ENCODE results near the gene ZNF74.
"Not testable (repeated sequence)": the region's sequence is repeated elsewhere in the genome, so short reads cannot be mapped to it uniquely, and the experiment has no call there.

The ZNF74 gene

DNA sequence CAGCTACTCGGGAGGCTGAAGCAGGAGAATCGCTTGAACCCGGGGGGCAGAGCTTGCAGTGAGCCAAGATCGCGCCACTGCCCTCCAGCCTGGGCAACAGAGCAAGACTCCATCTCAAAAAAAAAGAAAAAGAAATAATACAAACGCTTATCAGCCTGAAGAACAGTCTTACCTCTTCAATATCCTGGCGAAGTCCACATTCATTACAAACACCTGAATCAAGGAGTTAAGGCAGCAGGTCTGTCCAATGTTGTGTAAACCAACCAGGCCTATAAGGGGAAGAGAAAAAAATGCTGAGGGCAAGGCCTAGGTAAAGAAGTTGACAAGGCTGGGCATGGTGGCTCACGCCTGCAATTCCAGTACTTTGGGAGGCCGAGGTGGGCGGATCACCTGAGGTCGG, 17.0 kb upstream of the ZNF74 start:
- not testable (repeated sequence) for DNase-seq

DNA sequence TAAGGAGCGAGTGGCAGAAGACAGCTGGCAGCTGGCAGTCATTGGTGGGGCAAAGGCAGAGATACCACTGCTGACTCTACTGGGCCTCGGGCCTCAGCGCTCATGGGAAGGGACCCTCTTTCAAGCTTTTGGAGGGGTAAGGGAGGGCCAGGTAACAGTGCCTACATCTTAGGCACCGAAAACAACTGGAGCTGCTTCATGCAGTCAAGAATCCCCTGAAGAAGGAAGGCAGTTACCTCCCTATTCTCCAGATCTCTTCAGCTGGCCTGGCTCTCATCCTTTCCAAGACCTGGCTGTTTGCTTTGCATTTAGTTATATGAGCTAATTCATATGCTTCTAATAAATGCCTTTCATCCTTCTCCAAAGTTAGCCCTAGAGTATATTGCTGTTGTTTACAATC, 15.8 kb upstream of the ZNF74 start:
- DNase-seq, result no peak

DNA sequence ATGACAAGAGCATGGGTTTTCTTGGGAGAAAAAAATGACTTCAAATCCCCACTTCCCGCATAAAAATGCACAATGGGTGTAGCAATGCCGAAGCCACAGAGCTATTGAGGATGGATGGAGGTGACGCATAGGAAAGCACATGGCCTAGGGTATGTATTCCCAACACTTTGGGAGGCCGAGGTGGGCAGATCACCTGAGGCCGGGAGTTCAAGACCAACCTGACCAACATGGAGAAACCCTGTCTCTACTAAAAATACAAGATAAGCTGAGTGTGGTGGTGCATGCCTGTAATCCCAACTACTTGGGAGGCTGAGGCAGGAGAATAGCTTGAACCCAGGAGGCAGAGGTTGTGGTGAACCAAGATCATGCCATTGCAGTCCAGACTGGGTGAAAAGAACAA, 15.3 kb upstream of the ZNF74 start:
- not testable (repeated sequence) for DNase-seq

- DNase-seq, result no peak
Observed at GRCh38 chr22:20380486-20380885, 13.5 kb upstream of the ZNF74 start.

GRCh38 chr22:20383538-20383937, 10.4 kb upstream of the ZNF74 start:
- no peak for DNase-seq

- no peak for DNase-seq
Observed at GRCh38 chr22:20384171-20384570, 9.8 kb upstream of the ZNF74 start.

DNA sequence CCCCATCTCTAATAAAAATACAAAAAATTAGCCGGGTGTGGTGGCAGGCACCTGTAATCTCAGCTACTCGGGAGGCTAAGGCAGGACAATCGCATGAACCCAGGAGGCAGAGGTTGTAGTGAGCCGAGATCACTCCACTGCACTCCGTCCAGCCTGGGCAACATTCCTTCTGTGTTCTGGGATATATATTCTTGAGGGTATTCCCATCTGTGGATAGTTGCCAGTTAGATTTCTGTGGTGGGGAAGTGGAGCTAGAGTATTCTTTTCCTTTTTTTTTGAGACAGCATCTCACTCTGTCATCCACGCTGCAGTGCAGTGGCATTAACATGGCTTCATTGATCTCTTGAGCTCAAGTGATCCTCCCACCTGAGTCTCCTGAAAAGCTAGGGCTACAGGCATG, 9.1 kb upstream of the ZNF74 start:
- no peak for DNase-seq

- no peak for DNase-seq
Observed at GRCh38 chr22:20386336-20386735, 7.6 kb upstream of the ZNF74 start.

DNA sequence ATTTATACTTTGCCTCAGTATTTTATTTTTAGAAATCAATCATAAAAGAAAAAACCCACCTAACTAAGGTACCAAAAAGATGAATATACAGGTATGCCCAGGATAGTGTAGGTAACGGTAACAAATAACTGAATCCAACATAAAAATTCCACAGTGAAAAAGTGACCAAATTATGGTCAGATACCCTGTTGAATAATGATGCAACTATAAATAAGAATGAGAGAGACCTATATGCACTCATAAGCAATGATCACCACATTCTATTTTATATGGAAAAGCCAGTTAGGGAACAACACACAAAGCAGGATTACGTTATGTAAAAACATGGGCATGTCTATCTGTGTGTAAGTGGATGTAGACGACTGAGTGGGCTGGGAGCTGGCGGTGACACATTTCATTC, 7.0 kb upstream of the ZNF74 start:
- DNase-seq, result no peak

GRCh38 chr22:20388200-20388599, 5.8 kb upstream of the ZNF74 start:
- no peak for DNase-seq

DNA sequence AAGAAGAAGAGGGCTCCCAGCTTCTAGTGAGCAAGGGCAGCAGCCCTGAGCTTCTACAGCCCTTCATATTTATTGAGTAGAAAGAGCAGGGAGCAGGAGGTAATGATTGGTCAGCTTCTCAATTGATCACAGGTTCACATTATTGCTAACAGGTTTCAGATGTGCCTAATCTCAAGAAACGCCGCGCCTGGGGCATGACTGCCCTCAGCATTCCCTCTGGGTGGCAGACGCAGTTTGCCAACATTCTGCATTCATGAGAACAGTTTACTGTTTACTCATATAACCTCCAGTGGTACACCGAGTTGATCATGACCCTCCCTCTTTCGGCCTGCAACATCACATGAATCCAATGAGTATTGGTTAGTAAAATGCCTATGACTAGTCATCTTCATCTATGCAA, 4.7 kb upstream of the ZNF74 start:
- DNase-seq, result no peak

GRCh38 chr22:20390394-20390907, 3.5 kb upstream of the ZNF74 start:
- no peak for DNase-seq

- no peak for DNase-seq
Observed at GRCh38 chr22:20391222-20391621, 2.7 kb upstream of the ZNF74 start.

GRCh38 chr22:20392365-20392881, 1.5 kb upstream of the ZNF74 start:
- DNase-seq, result not testable (repeated sequence)

GRCh38 chr22:20392983-20393704, 807 bp upstream of the ZNF74 start:
- no peak for DNase-seq

DNA sequence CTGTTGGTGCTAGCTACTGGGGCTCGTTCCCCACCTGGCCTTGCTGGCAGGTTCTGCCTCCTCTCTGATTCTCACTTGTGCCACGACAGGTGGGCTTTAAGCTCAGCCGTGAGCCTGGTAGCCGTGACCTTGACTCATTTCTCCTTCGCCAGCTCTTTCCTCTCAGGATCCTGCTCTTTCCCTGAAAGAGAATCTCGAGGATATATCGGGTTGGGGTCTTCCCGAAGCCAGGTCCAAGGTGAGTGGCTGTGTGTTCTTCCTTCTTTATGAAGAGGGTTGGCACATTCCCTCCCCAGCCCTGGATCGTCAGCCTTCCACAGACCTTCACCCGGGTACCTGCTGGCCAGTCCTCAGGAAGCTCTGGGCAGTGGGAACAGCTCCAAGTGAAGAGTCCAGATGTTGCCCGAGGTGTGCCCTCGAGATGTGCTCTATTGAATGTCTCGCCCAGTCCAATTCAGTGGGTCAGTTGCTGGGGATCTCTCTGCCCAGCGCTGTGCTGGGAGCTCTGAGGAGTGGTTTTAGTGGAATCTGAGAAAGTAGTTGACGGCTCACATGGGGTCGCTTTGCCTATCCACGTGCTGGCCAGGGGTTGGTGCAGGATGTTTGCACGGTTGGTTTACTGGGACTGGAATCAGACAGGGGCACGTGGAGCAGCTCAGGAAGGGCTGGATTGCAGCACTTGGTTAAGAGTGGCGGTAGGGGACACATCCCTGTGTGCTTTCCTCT, 1.4 kb downstream of the ZNF74 start:
- DNase-seq, result no peak

DNA sequence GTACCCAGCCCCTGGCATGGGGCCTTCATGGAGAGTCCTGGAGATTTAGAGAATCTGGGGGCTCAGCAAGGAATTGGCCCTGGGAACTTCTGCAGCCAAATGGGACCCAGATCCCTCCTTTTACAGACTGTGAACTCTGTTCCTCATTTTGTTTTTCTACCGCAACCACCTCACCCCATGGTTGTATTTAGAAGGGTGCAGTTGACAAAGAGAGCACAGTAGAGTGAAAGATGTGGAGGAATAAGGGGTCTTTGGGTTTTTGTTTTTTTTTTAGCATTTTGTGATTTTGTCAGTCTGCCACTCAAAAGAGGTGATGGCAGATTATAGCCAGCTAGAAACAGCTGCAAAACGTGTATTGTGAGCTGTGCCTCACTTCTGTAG, 1.9 kb downstream of the ZNF74 start:
- DNase-seq, result no peak

DNA sequence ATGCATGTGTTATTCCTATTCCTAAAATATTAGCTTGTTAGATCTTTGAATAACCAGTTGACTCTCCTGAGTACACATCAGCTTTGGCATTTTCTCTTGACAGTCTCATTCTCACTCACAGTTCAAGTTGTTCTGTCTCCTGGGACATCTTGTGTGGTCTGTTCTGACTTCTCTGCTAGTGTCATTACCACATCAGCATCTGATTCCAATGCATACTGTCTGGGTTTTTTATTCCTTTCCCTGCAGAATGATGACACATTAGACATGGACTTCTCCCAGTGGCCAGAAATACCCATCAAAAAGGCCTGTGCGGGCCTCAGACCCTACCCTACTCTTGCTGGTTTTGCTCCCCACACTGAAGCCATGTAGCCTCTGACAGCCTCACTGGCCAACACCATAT, 2.7 kb downstream of the ZNF74 start:
- no peak for DNase-seq

- DNase-seq, result no peak
Observed at GRCh38 chr22:20397498-20397897, 3.5 kb downstream of the ZNF74 start.

DNA sequence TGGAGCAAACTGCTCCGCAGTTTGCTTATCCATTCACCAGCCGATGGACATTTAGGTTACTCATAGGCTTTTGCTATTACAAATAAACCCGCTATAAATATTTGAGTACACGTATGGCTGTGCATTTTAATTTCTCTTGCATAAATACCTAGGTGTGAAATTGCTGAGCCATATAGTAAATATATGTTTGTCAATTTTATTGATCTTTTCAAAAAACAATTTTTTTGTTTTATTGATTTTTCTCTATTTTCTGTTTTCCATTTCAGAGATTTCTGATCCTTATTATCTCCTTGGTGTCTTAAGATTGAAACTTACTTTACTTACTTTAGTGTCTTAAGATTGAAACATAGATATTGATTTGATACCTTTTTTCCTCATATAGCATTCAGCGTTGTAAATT, 4.5 kb downstream of the ZNF74 start:
- DNase-seq, result no peak

DNA sequence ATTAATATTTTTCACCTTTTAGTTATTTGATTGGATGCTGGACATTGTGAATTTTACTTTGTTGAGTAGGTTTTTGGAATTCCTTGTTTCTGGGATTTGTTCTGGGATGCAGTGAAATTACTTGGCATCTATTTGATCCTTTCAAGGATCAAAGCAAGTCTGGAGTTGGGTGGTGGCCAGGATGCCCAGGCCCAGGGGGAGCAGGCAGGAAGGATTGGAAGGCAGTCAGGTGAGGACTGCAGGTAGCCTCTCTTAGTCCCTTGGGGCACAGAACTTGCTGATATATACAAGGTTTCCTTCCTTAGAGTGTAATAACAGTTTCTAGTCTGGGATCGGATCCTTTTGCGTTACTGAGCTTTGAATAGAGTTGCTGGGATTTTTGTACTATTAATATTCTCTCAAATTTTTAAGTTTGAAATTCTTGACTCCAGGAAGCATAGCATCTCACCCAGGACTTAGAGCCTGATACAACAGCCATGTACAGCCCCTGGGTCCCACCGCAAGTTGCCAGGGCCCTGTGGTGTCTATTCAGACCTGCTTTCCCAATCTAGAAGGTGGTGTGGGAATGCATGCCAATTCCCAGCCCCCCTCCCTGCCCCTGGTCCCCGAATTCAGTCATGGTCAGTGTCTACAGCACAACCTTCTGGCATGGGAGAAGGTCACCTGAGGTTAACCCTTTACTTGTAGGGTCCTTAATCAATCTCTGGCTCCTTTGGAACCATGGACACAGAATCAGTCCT, 6.1 kb downstream of the ZNF74 start:
- DNase-seq, result no peak

DNA sequence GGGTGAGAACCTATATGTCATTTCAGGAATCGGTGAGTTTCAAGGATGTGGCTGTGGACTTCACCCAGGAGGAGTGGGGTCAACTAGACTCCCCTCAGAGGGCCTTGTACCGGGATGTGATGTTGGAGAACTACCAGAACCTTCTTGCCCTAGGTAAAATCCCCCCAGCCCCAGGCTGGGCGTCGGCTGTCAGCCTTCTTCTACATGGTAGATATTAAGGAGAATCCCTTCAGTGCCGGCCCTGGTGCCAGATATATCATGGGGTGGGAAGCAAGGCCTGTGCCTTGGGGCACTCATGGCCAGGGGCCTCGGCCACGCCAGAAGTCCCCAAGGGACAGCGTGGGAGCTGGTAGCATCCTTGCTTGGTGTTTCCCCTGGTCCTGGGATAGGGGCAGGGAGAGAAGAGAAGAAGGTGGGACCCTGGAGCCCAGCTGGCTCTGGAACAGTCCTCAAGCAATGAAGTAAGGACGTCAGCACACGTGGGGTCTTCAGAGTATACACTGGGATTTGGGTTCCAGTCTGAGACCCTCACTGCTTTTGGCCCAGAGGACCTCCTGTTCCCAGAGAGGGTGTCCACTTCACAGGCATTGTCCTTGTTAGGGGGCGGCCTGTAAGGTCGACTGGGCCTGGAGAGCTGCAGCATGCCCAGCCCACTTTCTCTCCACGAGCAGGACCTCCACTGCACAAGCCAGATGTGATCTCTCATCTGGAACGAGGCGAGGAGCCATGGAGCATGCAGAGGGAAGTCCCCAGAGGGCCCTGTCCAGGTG, 6.8 kb downstream of the ZNF74 start:
- DNase-seq, result no peak

Data from NCI-H1436 (cell line).